ENCODE data around the gene FANCE. TPM values are rescaled to one million over a fixed set of nuclear protein-coding genes. Genes with fewer than 3 reads are reported as not detected.

Gene FANCE
- total RNA-seq, 1 donor from 2014 or later, result 9.2 TPM

DNA sequence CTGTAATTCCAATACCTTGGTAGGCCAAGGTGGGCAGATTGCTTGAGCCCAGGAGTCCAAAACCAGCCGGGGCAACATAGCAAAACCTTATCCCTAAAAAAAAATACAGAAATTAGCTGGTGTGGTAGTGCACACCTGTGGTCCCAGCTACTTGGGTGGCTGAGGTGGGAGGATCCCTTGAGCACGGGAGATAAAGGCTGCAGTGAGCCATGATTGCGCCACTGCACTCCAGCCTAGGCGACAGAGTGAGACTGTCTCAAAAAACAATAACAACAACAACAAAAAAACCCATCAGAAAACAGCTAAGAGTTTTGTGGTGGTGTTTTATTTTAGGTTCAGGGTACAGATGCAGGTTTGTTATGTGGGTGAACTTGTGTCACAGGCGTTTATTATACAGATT lies 42.9 kb upstream of the FANCE start:
- Mint-ChIP-seq H3K9me3 (no peaks in the 10 kb centered on the region), H3K4me3 (no peak overlapping the region), H3K4me1 (peaks cover 20% of the 10 kb centered on the region), H3K27me3 (no peaks in the 10 kb centered on the region), H3K36me3 (ENCODE audit: low read depth) (peaks cover 36% of the 10 kb centered on the region), H3K27ac (no peak overlapping the region)
- DNase-seq (no peak), ATAC-seq (ENCODE audit: low read depth) (no peak)
- TF ChIP-seq, protein P1, sequence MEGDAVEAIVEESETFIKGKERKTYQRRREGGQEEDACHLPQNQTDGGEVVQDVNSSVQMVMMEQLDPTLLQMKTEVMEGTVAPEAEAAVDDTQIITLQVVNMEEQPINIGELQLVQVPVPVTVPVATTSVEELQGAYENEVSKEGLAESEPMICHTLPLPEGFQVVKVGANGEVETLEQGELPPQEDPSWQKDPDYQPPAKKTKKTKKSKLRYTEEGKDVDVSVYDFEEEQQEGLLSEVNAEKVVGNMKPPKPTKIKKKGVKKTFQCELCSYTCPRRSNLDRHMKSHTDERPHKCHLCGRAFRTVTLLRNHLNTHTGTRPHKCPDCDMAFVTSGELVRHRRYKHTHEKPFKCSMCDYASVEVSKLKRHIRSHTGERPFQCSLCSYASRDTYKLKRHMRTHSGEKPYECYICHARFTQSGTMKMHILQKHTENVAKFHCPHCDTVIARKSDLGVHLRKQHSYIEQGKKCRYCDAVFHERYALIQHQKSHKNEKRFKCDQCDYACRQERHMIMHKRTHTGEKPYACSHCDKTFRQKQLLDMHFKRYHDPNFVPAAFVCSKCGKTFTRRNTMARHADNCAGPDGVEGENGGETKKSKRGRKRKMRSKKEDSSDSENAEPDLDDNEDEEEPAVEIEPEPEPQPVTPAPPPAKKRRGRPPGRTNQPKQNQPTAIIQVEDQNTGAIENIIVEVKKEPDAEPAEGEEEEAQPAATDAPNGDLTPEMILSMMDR (IDR thresholded peaks at IDR 0.05), result no peak
- POLR2A ChIA-PET, result interaction anchor here (0.5 kb wide), 1 partner anchor 60 kb away, joined by 4 read pairs; no protein-coding TSS in a partner anchor
- CTCF ChIA-PET, result interaction anchor here (1.2 kb wide), 1 partner anchor 327 kb away, joined by 3 read pairs; no protein-coding TSS in a partner anchor
- intact Hi-C loops (cut with micrococcal nuclease), result no loop called here

DNA sequence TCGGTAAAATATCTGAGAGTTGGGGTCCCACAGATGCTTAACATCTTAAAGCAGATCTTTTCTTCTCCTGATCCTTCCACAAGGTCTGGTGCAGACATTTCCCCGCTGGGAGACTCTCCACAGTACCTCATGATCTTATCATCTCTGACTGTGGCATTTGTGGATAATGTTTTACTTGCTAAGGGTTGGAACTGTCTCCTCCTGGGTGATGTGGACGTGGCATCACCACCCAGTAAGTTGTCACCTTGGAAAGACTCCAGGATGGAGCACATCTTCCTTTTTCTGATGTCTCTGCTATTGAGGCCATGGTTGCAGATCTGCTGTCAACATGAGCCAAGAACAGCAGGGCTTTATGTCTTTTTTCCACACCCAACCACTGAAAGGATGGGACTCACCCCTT lies 42.0 kb upstream of the FANCE start:
- Mint-ChIP-seq H3K9me3 (no peaks in the 10 kb centered on the region), H3K27ac (peak overlapping the region; percentile 66), H3K4me1 (peaks cover 20% of the 10 kb centered on the region), H3K36me3 (ENCODE audit: low read depth) (peaks cover 43% of the 10 kb centered on the region), H3K27me3 (no peaks in the 10 kb centered on the region), H3K4me3 (no peak overlapping the region)
- TF ChIP-seq, protein P1 (IDR thresholded peaks at IDR 0.05), result no peak
- CTCF ChIA-PET, result no interaction called here
- POLR2A ChIA-PET, result no interaction called here
- no peak for ATAC-seq (ENCODE audit: low read depth)
- DNase-seq, result no peak
- intact Hi-C loops (cut with micrococcal nuclease), result no loop called here

DNA sequence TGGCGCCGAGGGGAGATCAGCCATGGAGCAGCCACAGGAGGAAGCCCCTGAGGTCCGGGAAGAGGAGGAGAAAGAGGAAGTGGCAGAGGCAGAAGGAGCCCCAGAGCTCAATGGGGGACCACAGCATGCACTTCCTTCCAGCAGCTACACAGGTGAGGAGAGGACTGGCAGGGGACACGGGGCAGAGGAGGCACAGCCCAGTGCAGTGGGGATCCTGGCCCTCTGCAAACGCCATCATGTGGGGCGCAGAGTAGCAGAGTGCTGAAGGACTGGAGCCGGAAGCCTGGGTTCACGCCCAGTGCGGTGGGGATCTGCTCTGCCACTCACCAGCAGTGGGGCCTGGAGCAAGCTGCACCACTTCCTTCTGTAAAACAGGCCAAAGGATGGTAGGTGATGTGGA lies 41.1 kb upstream of the FANCE start:
- peak; percentile 14 for ATAC-seq (ENCODE audit: low read depth)
- no peak overlapping the region for H3K4me3 Mint-ChIP-seq
- CTCF ChIA-PET, result no interaction called here

DNA sequence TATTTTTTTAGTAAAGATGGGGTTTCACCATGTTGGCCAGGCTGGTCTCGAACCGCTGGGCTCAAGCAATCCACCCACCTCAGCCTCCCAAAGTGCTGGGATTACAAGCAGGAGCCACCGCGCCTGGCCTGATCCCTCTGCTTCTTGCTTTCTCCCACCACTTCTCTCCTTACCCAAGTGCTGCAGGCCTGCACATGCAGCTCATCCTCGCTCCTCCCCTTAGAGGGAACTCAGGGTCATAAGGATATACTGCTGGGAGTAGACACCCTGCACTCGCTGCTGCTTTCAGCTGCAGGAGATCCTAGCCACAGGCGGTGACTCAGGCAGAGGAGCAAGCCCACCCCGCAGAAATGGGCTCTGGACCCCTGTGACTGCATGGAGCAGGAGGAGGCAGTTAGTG lies 40.0 kb upstream of the FANCE start:
- peaks cover 59% of the 10 kb centered on the region for H3K36me3 Mint-ChIP-seq (ENCODE audit: low read depth)
- CTCF ChIA-PET, result no interaction called here
- peaks cover 20% of the 10 kb centered on the region for H3K4me1 Mint-ChIP-seq
- H3K27me3 Mint-ChIP-seq, result no peaks in the 10 kb centered on the region
- DNase-seq, result no peak
- POLR2A ChIA-PET, result no interaction called here
- intact Hi-C loops (cut with micrococcal nuclease), result no loop called here
- no peak overlapping the region for H3K27ac Mint-ChIP-seq
- H3K4me3 Mint-ChIP-seq, result no peak overlapping the region
- no peaks in the 10 kb centered on the region for H3K9me3 Mint-ChIP-seq
- no peak for ATAC-seq (ENCODE audit: low read depth)
- TF ChIP-seq, protein P1 (IDR thresholded peaks at IDR 0.05), result no peak

More for the DNA sequence above, 41.1 kb upstream of the FANCE start:
- POLR2A ChIA-PET, result no interaction called here
- DNase-seq, result no peak
- Mint-ChIP-seq H3K27ac (peak overlapping the region; percentile 66), H3K36me3 (ENCODE audit: low read depth) (peaks cover 51% of the 10 kb centered on the region), H3K27me3 (no peaks in the 10 kb centered on the region), H3K4me1 (peaks cover 20% of the 10 kb centered on the region), H3K9me3 (no peaks in the 10 kb centered on the region)
- intact Hi-C loops (cut with micrococcal nuclease), result no loop called here
- TF ChIP-seq, protein P1 (IDR thresholded peaks at IDR 0.05), result no peak

DNA sequence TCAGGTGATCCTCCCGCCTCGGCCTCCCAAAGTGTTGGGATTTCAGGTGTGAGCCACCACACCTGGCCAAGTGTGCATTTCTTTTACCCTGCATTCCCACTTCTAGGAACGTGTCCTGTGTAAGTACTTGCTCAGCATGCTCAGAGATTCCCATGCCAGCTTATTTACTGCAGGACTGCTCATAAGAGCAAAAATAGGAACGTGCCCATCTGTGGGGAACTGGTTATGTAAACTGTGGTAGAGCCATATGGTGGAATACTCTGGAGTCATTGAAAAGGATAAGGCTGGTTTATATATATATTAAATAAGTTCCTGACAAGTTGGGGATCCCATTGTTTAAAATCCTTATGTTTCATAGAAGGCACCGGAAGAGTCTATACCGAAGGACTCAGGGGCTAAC lies 38.2 kb upstream of the FANCE start:
- TF ChIP-seq, protein P1 (IDR thresholded peaks at IDR 0.05), result no peak

More for the DNA sequence above, 38.2 kb upstream of the FANCE start:
- Mint-ChIP-seq H3K4me3 (no peak overlapping the region), H3K9me3 (no peaks in the 10 kb centered on the region), H3K36me3 (ENCODE audit: low read depth) (peaks cover 72% of the 10 kb centered on the region), H3K27me3 (no peaks in the 10 kb centered on the region), H3K4me1 (peaks cover 30% of the 10 kb centered on the region), H3K27ac (no peak overlapping the region)
- ChIA-PET POLR2A (no interaction called here), CTCF (no interaction called here)
- intact Hi-C loops (cut with micrococcal nuclease), result no loop called here
- ATAC-seq (ENCODE audit: low read depth) (no peak), DNase-seq (no peak)
